ENCODE data around the gene GRAMD4. TPM values are rescaled to one million over a fixed set of nuclear protein-coding genes. Genes with fewer than 3 reads are reported as not detected.

The GRAMD4 gene
- total and polyA plus RNA-seq, 7 donors = 11.3 to 39.3 (median 17.8) TPM

DNA sequence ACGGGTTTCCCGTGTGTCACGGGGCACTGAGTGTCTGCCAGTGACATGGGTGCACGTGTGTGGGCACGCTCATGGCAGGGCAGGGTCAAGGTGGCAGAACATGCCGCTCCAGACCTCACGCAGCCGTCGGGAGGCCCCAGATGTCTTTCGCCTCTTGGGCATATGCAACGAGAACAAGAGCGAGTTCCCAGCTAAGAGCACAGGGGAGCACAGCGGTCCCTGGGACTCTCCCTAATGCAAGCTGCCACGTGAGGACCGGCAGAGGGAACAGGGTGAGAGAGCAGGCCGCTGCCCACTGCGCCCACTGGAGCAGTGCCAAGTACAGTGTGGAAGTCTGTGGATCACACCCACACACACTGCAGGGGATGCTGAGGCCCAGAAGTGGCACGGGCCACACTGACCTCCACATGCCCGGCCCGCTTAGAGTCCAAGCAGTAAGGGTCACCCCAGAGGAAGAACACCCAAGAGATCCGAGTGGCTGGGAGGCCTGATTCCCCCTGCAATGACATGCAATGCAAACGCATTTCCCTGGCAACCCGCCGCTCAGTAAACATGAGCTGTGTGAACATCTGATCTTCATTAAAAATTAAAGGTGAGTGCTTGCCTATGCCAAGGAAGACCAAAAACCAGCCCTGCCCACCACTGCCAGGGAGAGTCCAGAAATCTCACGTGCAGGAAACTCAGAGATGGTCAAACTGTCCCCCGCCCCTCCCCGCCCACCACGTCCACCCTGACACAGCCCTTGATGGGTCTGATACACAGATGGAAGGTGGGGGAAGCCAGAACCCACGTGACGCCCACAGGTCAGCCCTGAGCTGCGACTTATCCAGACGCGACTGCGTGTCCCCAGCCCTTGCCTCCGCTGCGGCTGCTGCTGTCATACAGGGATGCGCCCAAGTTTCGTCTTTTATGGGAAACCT lies 106.1 kb downstream of the GRAMD4 start:
- TF ChIP-seq, protein P1, sequence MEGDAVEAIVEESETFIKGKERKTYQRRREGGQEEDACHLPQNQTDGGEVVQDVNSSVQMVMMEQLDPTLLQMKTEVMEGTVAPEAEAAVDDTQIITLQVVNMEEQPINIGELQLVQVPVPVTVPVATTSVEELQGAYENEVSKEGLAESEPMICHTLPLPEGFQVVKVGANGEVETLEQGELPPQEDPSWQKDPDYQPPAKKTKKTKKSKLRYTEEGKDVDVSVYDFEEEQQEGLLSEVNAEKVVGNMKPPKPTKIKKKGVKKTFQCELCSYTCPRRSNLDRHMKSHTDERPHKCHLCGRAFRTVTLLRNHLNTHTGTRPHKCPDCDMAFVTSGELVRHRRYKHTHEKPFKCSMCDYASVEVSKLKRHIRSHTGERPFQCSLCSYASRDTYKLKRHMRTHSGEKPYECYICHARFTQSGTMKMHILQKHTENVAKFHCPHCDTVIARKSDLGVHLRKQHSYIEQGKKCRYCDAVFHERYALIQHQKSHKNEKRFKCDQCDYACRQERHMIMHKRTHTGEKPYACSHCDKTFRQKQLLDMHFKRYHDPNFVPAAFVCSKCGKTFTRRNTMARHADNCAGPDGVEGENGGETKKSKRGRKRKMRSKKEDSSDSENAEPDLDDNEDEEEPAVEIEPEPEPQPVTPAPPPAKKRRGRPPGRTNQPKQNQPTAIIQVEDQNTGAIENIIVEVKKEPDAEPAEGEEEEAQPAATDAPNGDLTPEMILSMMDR (IDR thresholded peaks at IDR 0.05) = no peak
- intact Hi-C loops (cut with DNase I) = no loop called here
- Histone ChIP-seq H3K27ac (no peak overlapping the region), H3K36me3 (ENCODE audit: insufficient read depth in 1 of 2, low read depth in 1 of 2) (peaks cover 0 to 17% of the 10 kb centered on the region in 2 donors), H3K4me1 (peaks cover 35% of the 10 kb centered on the region), H3K27me3 (ENCODE audit: insufficient read depth in 3 of 3, low read length in 2 of 3) (no peaks in the 10 kb centered on the region), H3K9me3 (no peaks in the 10 kb centered on the region), H3K4me3 (no peak overlapping the region)
- ATAC-seq = peak in 3 of 4 donors; percentile 16 to 32 (median 24)
- 68 to 78% (median 69%) methylated on average over 38 of the region's 38 CpGs for WGBS, 3 donors
- no peak for DNase-seq

GRCh38 chr22:46726986-46727317 lies 106.8 kb downstream of the GRAMD4 start:
- no peaks in the 10 kb centered on the region for H3K27me3 ChIP-seq (ENCODE audit: insufficient read depth in 3 of 3, low read length in 2 of 3)
- 90 to 99% (median 97%) methylated on average over 3 of the region's 3 CpGs for WGBS, 3 donors
- ATAC-seq (no peak), DNase-seq (no peak)
- TF ChIP-seq, protein P1 (IDR thresholded peaks at IDR 0.05) = no peak
- H3K27ac ChIP-seq = no peak overlapping the region
- H3K4me3 ChIP-seq = no peak overlapping the region
- H3K4me1 ChIP-seq = peaks cover 39% of the 10 kb centered on the region
- H3K36me3 ChIP-seq (ENCODE audit: insufficient read depth in 1 of 2, low read depth in 1 of 2) = peaks cover 0 to 17% of the 10 kb centered on the region in 2 donors
- intact Hi-C loops (cut with DNase I) = no loop called here
- H3K9me3 ChIP-seq = no peaks in the 10 kb centered on the region

- no peak overlapping the region for H3K27ac ChIP-seq
- no peak for ATAC-seq
- no peaks in the 10 kb centered on the region for H3K9me3 ChIP-seq
- intact Hi-C loops (cut with DNase I) = no loop called here
- no peak overlapping the region for H3K4me3 ChIP-seq
- peaks cover 0 to 17% of the 10 kb centered on the region in 2 donors for H3K36me3 ChIP-seq (ENCODE audit: insufficient read depth in 1 of 2, low read depth in 1 of 2)
- no peaks in the 10 kb centered on the region for H3K27me3 ChIP-seq (ENCODE audit: insufficient read depth in 3 of 3, low read length in 2 of 3)
- TF ChIP-seq, protein P1 (IDR thresholded peaks at IDR 0.05) = no peak
- DNase-seq = no peak
- H3K4me1 ChIP-seq = peaks cover 45% of the 10 kb centered on the region
- WGBS, 3 donors = 87 to 90% (median 89%) methylated on average over 19 of the region's 19 CpGs
These were observed 107.7 kb downstream of the GRAMD4 start for GRCh38 chr22:46727813-46728364.

GRCh38 chr22:46728470-46728869 lies 108.3 kb downstream of the GRAMD4 start:
- Histone ChIP-seq H3K27me3 (ENCODE audit: insufficient read depth in 3 of 3, low read length in 2 of 3) (no peaks in the 10 kb centered on the region), H3K9me3 (no peaks in the 10 kb centered on the region), H3K36me3 (ENCODE audit: insufficient read depth in 1 of 2, low read depth in 1 of 2) (peaks cover 0 to 17% of the 10 kb centered on the region in 2 donors), H3K4me1 (peaks cover 45% of the 10 kb centered on the region), H3K4me3 (no peak overlapping the region), H3K27ac (no peak overlapping the region)
- WGBS, 3 donors = 63 to 72% (median 66%) methylated on average over 11 of the region's 11 CpGs
- intact Hi-C loops (cut with DNase I) = no loop called here
- ATAC-seq = peak in 1 of 4 donors; percentile 8
- TF ChIP-seq, protein P1 (IDR thresholded peaks at IDR 0.05) = no peak
- DNase-seq = peak in 1 of 2 donors; percentile 59

Other genes starting within 250 kb of the GRAMD4 start
- gene CELSR1, start 82.8 kb upstream of the GRAMD4 start, total RNA-seq = under 1 TPM; 0.10 to 0.39 (median 0.20) TPM
- gene CELSR1, start 82.8 kb upstream of the GRAMD4 start, polyA plus RNA-seq = under 1 TPM; 0.09 to 0.18 (median 0.18) TPM
- 10 to 100 TPM; 26.9 to 38.1 (median 33.9) TPM for gene CERK, start 117.9 kb downstream of the GRAMD4 start, total RNA-seq
- 10 to 100 TPM; 13.0 to 26.8 (median 24.8) TPM for gene CERK, start 117.9 kb downstream of the GRAMD4 start, polyA plus RNA-seq
- gene TBC1D22A, start 142.3 kb downstream of the GRAMD4 start, total RNA-seq = 10 to 100 TPM; 15.7 to 25.0 (median 20.6) TPM
- gene TBC1D22A, start 142.3 kb downstream of the GRAMD4 start, polyA plus RNA-seq = 10 to 100 TPM; 11.7 to 19.0 (median 14.8) TPM